ENCODE data around the gene KIAA2012.

DNA sequence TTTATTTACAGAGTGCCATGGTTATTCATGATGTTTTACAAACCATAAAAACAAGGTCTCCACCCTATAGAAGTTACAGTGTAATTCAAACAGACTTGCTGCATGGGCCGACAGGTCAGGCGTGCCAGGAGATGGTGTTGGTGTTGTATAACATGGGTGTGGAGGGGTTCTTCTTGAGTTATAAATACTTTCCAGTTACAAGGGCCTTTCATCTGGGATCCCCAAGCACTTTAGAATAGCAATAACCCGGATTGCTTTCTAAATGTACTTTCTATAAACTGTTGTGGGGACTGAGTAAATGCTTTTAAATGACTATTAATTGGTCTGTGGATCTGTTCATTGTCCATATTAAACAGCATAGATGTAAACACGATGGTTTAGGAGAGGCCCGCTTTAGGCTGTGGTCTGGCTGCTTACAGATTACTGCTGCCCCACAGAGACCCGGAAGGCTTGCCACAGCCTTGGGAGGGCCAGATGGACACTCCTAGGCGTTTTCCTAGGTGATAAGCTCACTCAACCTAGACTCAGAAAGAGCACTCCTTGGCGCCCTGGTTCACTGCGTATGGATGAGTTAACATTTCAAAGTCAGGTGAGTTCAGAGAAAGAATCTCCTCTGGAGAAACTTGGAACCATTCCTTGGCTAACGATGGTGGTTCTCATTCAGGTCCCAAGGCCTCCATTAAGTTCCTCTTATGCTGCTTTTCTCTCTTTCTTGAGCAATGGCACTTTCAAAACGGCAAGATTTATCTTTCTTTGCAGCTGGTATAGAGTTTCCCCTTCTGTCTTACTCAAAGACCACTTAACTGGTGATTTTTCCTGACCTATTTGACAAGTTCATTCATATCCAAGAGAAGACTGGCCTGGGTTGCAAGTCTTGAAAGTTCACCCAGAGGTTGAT, 3.6 kb upstream of the KIAA2012 start:
- TF ChIP-seq CTCF (optimal IDR thresholded peaks at IDR 0.05 in 1 of 3, IDR thresholded peaks at IDR 0.05 in 1 of 3, conservative IDR thresholded peaks at IDR 0.05 in 1 of 3; ENCODE audit: extremely low read depth in 1 of 3, insufficient read depth in 2 of 3, low read length in 3 of 3) (no peak), EZH2 (IDR thresholded peaks at IDR 0.05; ENCODE audit: low read length) (no peak)
